ENCODE results near the gene PTGDR2.

DNA sequence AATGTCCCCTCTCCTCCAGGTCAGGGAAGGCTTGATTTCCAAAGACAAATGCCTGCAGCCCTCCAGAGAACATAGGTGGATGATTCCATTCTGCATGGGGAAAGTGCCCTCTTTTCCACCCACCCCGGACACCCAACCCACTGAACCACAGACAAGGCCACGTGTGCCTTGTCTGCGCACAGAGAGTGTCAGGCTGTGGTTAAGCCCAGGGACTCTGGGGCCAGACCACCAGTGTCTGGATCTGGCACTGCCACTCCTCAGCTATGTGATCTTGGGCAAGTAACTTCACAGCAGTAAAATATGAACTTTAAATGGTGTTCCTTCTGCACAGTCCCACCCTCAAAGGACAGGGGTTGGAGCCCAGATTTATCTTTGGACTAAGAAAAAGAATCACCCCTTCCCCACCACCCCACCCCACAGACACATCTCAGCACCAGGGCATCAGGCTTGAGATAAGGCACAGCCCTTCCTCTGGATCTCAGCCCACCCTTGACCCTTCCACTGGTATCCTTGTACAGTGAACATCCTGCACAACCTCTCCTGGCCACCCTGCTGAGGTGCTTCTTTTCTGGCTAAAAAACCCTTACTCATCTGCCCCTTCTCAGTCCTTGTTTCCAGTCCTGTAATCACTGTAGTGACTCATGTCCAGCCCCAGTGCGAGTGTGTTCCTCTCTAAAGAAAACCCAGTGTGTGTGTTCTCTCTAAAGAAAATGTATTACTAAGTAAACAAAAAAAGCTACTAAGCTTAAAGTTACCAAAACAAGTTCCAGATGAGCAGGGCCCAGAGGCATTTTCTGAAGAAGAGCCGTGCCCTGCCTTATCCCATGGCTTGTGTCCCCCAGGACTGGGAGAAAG, 1.9 kb upstream of the PTGDR2 start:
- TF ChIP-seq, protein P1, sequence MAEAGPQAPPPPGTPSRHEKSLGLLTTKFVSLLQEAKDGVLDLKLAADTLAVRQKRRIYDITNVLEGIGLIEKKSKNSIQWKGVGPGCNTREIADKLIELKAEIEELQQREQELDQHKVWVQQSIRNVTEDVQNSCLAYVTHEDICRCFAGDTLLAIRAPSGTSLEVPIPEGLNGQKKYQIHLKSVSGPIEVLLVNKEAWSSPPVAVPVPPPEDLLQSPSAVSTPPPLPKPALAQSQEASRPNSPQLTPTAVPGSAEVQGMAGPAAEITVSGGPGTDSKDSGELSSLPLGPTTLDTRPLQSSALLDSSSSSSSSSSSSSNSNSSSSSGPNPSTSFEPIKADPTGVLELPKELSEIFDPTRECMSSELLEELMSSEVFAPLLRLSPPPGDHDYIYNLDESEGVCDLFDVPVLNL (CRISPR knock-in tag; IDR thresholded peaks at IDR 0.05; ENCODE audit: borderline replicate concordance, low read depth), result no peak
- TF ChIP-seq NR3C1 (CRISPR knock-in tag; conservative IDR thresholded peaks at IDR 0.05; ENCODE audit: low read depth) (no peak), TEAD4 (CRISPR knock-in tag; IDR thresholded peaks at IDR 0.05) (no peak), MXD4 (CRISPR knock-in tag; IDR thresholded peaks at IDR 0.05; ENCODE audit: borderline replicate concordance) (no peak), NFE2L1 (CRISPR knock-in tag; IDR thresholded peaks at IDR 0.05) (no peak)
- TF ChIP-seq, protein P2, sequence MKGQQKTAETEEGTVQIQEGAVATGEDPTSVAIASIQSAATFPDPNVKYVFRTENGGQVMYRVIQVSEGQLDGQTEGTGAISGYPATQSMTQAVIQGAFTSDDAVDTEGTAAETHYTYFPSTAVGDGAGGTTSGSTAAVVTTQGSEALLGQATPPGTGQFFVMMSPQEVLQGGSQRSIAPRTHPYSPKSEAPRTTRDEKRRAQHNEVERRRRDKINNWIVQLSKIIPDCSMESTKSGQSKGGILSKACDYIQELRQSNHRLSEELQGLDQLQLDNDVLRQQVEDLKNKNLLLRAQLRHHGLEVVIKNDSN (CRISPR knock-in tag; IDR thresholded peaks at IDR 0.05), result no peak
- TF ChIP-seq, protein P3, sequence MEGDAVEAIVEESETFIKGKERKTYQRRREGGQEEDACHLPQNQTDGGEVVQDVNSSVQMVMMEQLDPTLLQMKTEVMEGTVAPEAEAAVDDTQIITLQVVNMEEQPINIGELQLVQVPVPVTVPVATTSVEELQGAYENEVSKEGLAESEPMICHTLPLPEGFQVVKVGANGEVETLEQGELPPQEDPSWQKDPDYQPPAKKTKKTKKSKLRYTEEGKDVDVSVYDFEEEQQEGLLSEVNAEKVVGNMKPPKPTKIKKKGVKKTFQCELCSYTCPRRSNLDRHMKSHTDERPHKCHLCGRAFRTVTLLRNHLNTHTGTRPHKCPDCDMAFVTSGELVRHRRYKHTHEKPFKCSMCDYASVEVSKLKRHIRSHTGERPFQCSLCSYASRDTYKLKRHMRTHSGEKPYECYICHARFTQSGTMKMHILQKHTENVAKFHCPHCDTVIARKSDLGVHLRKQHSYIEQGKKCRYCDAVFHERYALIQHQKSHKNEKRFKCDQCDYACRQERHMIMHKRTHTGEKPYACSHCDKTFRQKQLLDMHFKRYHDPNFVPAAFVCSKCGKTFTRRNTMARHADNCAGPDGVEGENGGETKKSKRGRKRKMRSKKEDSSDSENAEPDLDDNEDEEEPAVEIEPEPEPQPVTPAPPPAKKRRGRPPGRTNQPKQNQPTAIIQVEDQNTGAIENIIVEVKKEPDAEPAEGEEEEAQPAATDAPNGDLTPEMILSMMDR (IDR thresholded peaks at IDR 0.05), result no peak
